Astrocyte of the hippocampus (primary cell): ENCODE measurements around the gene PTPN3.
"Not testable (repeated sequence)": the region's sequence is repeated elsewhere in the genome, so short reads cannot be mapped to it uniquely, and the experiment has no call there.

ENCODE experiments used
- DNase-seq: peaks from one replicate; pipeline ENCODE4 v3.0.0; 2011; ENCODE audit warnings: low read depth, low spot score

Gene PTPN3

GRCh38 chr9:109401169-109401989 lies 96.7 kb downstream of the PTPN3 start:
- peak; percentile 79 for DNase-seq

DNA sequence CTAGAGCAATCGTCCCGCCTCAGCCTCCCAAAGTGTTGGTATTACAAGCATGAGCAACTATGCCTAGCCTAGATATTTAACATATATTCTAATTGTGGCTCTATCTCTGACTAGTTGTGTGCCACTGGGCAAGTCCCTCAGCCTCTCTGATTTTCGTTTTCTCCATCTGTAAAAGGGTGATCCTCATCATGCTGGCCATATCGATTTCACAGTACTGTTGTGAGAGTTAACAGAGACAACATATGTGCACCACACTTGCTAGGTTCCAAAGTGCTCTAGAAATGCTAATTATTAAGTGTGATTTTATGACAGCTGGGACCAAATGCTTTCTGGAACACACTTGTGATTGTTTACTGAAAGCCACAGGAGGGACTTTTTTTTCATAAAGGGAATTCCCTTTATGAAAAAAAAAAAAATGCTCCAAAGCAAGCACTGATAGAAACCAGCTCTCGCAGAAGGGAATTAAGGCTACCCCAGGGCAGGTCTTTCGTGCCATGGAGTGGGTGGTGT lies 98.8 kb downstream of the PTPN3 start:
- no peak for DNase-seq

GRCh38 chr9:109391176-109391575 lies 106.9 kb downstream of the PTPN3 start:
- no peak for DNase-seq

GRCh38 chr9:109387856-109388255 lies 110.3 kb downstream of the PTPN3 start:
- DNase-seq, result no peak

GRCh38 chr9:109387206-109387605 lies 110.9 kb downstream of the PTPN3 start:
- no peak for DNase-seq

- DNase-seq, result no peak
These were observed 112.6 kb downstream of the PTPN3 start for GRCh38 chr9:109385499-109385898.

DNA sequence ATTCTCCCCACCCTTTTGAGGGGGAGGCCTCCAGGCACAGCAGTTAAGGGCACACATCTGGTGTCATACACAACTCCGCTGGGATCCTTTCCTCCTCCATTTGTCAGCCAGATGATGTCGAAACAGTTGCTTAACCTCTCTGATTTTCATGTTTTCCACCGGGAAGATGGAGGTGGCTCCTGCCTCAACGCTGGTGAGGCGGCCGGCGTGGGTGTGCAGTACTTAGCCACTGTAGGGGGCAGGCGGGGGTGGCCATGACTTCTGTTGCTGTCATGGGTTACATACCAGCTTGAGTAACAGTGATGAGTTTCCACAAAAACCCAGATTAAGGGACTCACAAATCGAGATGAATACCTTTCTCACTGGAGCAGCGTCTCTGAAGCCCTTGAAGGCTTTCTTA lies 114.2 kb downstream of the PTPN3 start:
- no peak for DNase-seq

GRCh38 chr9:109383356-109383755 lies 114.8 kb downstream of the PTPN3 start:
- no peak for DNase-seq

GRCh38 chr9:109382585-109382984 lies 115.5 kb downstream of the PTPN3 start:
- DNase-seq, result no peak

GRCh38 chr9:109382182-109382581 lies 115.9 kb downstream of the PTPN3 start:
- DNase-seq, result peak; percentile 4

- peak; percentile 27 for DNase-seq
These were observed 116.9 kb downstream of the PTPN3 start for GRCh38 chr9:109381011-109381729.

DNA sequence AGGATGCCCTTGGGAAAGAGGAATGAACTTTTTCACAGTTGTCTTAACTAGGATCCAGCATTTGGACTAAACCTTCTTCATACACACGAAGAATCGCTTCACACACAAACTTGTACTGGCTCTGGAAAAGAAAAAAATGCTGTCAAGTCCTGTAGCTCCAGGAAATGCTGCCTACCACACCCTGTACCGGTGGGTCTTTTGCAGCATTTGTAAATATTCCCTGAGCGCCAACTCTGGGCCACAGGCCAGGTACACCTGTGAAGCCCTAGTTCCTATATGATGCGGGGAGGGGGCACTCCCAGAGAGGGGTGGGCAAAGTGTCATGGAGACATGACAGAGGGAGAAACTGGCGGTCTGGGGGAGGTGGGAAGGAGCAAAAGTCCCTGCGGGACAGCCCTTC lies 118.6 kb downstream of the PTPN3 start:
- no peak for DNase-seq

DNA sequence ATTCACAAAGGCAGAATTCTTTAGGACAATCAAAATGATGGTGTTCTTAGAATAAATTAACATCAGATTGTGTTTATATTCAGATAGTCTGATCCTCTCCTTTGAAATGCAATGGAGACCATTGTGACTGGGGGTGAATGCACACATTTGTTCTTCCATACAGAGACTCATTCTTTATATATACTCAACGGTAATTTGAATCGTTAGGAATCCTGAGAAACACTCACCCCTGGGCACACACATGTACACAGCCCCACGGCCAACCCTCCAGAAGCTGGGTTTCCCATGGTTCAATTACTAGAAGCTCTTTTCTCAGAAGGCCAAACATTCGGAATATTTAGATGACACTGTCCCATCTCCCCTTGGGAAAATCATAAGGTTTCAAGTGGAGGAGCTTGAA lies 119.8 kb downstream of the PTPN3 start:
- no peak for DNase-seq

GRCh38 chr9:109372246-109372645 lies 125.9 kb downstream of the PTPN3 start:
- no peak for DNase-seq

DNA sequence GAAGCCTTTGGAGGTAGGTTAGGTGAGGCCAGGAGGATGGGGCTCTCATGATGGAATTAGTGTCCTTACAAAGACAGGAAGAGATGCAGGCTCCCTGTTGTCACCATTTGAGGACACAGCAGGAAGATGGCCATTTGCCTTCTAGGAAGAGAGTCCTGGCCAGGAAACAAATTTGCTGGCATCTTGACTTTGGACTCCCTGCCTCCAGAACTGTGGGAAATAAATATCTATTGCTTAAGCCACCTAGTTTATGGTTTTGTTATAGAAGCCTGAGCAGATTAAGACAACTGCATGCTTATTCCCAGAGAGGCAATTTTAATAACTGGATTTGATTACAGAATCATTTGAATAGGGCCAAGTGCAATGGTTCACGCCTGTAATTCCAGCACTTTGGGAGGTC lies 126.7 kb downstream of the PTPN3 start:
- no peak for DNase-seq

GRCh38 chr9:109369285-109369684 lies 128.8 kb downstream of the PTPN3 start:
- no peak for DNase-seq

DNA sequence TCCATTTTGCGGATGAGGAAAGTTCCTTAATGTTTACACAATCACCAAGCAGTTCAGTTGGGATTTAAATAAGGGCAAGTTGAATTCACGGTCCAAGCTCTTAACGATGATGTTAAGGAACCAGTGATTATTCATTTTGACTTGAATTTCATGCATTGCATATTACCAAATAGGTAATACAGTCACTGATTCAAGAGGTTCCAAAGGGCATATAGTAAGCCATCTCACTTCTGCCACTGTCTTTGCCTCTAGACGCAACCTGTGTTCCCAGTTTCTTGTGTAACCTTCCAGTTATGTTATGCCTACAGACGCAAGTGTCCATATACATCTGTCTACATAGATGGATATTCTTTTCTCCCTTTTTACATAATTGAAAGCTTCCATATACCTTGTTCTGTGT lies 137.3 kb downstream of the PTPN3 start:
- no peak for DNase-seq

GRCh38 chr9:109358968-109359603 lies 139.0 kb downstream of the PTPN3 start:
- DNase-seq, result not testable (repeated sequence)

GRCh38 chr9:109355564-109356297 lies 142.4 kb downstream of the PTPN3 start:
- DNase-seq, result no peak

DNA sequence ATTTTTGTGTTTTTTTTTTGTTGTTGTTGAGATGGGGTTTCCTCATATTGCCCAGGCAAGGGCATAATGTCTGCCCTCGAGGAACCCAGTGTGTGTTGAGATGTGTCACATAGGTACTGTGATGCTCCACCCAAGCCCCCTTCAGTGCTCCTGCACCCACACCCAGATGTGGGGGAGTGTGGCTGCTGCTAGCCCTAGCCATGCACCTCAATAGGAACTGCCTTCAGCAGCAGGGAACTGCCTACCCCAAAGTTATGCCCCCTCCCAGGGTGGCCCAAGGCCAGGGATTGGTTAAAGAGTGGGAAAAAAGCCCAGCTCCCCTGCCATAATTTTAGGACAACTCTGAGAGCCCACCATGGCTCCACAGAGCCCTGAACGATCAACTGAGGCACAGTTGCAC lies 143.9 kb downstream of the PTPN3 start:
- no peak for DNase-seq

- no peak for DNase-seq
These were observed 147.1 kb downstream of the PTPN3 start for GRCh38 chr9:109351032-109351431.

GRCh38 chr9:109349421-109349846 lies 148.7 kb downstream of the PTPN3 start:
- DNase-seq, result peak; percentile 94
